IPS-11a (cell line): ENCODE data around the gene TIGD6.

Source experiments
- H3K4me3 ChIP-seq: one replicate; pipeline ENCODE4 v1.5.1; 2013; ENCODE audit warnings: low read depth, low read length, control low read depth

Gene TIGD6

DNA sequence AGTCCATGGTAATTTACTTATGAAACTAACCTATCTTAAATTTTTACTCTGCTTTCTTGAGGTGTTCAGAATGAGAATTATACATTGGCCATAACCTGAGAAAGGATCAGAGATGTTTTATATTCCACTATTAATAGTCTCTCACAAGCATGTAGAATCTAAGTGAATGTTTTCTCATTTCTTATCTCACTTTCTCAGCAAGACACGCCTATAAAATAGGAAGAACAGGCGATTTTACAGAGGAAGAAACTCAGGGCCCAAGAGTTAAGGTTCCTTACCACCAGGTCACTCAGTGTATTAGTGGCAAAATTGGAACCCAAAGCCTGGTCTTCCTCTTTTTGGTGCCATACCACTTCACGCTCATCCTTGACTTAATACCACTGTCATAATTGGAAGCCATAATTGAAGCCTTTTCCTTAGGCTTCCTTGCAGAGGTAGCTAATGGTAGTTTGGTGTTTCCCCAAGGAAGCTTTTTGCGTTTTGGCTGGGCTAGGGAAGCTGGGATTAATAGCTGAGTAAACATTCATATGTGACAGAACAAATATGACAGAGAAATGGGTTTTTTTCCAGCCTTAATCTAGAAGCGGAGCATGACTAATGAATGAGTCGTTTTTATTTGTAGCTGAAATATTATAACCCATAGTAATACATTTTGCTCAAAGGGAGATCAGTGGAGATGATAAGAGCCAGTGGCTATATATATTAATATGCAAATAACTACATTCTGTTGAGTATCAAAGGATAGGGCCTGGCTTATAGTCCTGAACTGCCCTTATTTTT lies 17.0 kb upstream of the TIGD6 start:
- H3K4me3 ChIP-seq, result no peak overlapping the region

DNA sequence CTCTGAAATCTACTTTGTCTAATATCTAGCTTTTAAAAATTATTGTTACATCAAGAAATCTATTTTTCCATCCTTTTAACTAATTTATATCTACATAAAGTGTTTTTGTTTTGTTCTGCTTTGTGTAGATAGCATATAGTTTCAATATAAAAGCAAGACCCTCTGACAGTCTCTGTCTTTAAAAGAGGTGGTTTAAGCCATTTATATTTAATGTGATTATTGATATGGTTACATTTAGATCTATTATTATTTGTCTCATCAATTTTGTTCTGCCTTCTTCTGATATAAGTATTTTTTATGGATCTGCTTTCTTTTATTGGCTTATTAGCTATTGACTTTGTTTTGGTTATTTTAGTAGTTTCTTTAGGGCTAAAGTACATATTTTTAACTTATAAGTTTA lies 16.1 kb upstream of the TIGD6 start:
- no peak overlapping the region for H3K4me3 ChIP-seq

DNA sequence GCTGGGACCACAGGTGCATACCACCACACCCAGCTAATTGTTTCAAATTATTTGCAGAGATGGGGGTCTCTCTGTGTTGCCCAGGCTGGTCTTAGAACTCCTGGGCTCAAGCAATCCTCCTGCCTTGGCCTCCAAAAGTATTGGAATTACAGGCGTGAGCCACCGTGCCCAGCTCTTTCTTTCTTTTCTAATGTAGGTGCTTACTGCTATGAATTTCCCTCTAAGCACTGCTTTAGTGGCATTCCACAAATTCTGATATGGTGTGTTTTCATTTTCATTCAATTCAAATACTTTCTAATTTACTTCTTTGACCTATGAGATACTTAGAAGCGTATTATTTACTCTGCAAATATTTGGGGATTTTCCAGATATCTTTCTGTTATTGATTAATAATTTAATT lies 15.0 kb upstream of the TIGD6 start:
- no peak overlapping the region for H3K4me3 ChIP-seq

DNA sequence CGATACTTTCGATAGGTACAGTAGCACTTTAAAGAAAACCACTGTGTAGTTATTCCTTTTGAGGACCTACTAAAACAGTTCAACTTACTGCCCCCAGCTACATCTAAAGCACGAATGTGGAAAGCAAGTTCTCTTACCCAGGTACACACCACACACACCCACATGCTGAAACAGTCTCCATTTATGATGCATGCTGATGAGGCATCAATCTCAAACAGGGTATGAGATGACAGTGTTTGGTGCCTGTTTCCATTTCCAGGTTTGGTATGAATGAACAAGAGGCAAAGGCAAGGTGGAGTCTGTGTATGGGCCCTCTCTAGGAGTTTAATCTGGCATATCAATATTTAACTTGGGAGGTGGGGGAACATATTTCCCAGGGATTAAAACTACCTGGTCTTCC lies 14.0 kb upstream of the TIGD6 start:
- H3K4me3 ChIP-seq, result no peak overlapping the region

DNA sequence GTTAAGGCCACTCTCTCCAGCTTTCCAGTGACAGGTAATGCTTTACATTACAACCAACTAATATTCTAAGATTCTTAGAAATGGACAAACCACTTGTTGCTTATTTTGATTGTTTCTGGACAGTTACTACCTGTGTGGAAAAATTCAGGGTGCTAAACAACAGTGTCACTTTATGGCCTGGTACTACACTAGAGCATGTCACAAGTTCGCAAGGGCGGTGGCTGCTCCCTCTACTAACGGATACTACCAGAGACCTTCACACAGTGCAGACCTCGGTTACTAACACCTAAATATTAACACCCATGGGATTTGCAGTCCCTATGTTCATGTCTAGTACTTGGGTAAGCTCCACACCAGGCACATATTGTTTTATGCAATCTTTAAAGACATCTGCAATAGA lies 13.5 kb upstream of the TIGD6 start:
- H3K4me3 ChIP-seq, result no peak overlapping the region

DNA sequence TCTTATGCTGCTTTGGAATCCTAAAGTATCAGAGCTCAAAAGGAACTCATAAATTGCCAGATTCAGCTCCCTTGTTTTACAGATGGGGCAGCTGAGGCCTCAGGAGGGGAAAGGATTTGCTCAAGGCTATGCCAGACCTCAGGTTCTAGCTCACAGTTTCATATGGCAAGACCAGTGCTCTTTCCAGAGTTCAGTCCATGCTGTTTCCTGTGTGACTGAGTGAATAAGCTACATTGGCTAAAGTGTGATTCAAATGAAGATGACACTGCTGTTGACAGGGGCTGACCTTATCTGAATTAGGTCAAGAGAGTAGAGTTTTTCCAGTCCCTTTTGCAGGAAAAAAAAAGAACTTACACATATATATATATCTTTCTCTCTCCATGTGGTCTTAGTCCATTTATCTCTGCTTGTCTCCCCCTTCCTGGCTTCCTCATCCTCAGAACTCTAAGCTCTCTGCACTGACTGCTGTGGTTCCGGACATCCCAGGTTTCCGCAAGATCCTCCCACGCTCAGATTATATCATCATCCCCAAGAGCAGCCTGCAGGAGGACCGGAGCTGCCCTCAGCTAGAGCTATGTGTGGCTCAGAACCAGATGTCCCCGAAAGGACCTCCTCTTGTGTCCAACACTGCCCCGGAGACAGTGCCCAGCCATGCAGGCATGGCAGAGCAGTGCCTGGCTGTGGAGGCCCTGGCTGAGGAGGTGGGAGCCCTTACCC lies 9.4 kb upstream of the TIGD6 start:
- H3K4me3 ChIP-seq, result no peak overlapping the region

DNA sequence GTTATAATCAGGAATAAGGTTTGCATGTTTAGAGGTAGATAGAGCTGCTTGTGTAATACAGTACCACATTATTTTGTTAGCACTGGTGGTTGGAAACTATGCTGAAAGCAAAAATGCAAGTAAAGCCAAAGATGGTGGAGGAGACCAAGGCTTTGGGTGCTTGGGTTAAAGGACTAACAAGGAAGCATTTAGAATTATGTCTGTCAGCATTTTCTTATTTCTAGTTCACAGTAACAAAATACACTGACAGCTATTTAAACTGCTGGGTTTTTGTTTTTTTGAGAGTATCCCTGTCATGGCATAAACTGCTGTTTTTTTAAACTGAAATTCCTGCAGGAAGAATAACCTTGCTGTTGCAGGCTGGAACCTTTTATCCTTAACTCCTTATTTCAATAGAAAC lies 6.6 kb upstream of the TIGD6 start:
- no peak overlapping the region for H3K4me3 ChIP-seq

DNA sequence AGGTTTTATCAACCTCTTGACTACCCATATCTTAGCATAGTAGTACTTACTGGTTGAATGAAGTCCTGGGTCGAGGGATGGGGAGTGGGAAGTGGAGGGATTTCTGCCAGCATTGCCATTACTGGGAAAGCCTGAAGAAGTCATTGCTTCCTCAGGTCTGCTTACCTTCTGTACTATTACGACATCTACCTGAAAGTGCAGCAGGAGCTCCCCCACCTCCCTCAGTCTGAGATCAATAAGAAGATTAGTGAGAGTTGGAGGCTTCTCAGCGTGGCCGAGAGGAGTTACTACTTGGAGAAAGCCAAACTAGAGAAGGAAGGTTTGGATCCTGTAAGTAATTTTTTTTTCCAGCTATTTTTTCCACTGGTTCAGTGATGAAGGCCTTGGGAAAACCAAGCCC lies 5.9 kb upstream of the TIGD6 start:
- no peak overlapping the region for H3K4me3 ChIP-seq

DNA sequence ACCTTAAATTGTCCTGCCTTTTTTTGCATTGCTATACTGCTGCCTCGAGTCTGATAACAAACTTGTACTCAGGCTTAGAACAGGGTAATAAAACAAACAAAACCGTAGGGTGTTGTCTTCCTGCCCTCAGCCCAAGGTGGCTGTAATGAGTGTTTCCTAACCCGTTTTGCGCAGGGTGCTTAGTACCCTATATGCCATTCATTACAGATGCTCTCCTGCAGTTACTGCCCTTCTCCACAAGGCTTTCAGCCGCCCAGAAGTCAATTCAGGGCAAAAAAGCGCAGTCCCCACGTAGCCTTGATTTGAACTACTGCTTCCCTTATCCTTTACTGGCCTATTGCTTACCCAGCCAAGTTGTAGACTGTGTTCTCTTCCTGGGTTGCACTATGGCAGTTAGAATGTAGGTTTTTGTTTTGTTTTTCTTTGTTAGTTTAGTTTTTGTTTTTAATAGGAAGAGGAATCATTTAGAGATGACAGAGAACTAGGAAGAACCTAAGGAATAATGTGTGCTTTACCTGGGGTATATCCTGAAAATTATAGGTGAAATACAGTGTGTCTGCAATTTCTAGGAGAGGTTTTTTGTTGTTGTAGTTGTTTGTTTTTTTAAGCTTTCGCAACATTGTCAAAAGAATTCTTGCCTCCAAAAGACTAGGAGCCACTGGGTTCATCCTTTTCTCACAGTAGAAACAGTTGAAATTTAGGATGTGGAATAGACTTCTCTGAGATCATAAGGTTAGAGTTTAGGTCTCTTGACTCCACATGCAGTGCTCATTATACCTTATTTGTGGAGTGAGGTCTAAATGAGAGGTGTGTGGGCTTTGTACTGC lies 1.4 kb upstream of the TIGD6 start:
- H3K4me3 ChIP-seq, result peak overlapping the region; percentile 84

DNA sequence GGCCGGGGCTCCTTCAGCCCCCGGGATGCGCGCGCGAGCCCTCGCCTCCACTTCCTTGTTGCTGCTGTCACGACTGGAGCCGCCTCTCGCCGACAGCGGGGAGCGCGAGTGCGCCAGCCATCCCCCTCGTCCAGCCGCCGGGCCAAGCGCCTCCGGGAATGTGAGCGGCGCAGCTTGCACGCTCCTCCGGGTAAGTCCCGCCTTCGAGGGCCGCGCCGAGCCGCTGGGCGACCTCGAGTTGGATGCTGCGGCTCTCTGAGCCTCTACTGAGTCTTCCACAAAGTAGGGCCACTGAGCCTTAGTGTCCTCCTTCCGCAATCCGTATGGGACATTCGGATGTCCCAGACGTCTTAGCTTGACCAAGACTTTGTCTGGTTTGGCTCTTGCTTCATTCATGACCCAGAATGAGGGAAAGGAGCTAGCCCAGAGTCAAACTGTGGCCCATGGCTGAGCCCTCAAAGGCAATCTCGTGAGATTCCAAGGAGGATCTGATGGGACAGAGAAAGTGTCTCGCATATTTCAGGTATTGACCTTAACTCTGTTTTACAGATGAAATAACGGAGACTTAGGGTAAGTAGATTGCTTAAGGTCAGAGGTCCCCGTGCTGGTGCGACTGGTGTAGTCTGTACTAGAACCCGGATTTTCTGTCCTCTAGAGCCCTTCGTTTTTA lies 671 bp upstream of the TIGD6 start:
- H3K4me3 ChIP-seq, result peak overlapping the region; percentile 84

DNA sequence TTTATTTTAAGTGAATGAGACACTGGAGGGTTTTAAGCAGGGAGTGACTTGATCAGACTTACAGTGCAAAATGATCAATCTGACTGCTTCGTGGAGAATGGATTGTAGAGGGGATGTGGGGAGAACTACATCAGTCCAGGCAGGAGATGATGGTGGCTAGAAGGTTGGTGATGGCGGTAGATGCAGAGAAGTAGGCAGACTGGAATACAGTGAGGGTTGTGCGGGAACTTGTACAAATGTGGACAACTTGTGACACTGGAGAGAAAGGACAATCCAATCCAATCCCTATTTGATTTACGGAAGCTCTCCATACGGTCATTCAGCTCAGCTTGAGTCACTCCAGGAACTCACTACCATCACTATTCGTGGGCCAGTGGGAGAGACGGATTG lies 593 bp downstream of the TIGD6 start:
- peak overlapping the region; percentile 84 for H3K4me3 ChIP-seq

DNA sequence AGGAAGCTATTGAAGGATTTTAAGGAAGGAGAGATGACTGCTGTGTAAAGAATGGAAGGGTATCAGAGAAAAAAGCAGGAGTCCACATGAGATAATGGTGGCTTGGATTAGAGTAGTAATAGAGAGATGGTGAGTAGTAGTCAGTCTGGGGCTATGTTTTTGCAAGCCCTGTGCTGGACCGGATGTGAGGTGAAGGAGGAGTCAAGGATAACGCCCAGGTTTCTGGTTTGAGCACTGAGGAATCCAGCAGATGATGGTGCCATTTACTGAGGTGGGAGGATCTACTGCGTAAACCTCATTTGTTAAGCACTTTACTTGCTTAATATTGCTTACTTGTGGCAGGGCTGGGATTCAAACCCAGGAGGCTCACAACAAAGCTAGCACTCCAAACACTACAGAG lies 1.1 kb downstream of the TIGD6 start:
- H3K4me3 ChIP-seq, result peak overlapping the region; percentile 84

DNA sequence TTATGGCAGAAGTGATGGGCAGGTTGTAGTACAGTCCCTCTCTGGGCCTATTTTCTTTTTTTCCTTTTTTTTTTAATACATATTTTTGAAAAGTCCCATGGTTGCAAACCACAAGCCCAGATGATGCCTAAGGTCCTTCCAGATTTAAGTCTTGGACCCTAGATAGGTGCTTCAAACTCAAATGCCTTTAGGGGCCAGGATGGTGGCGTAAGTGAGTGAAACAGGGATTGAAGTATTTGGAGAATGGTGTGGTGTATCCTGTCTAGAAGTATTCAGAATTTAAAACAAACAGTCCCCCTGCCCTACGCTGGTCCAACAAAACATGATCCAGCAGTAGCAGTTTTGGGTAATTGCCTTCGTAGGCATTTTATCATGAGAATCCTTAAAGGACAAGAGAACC lies 2.2 kb downstream of the TIGD6 start:
- no peak overlapping the region for H3K4me3 ChIP-seq

DNA sequence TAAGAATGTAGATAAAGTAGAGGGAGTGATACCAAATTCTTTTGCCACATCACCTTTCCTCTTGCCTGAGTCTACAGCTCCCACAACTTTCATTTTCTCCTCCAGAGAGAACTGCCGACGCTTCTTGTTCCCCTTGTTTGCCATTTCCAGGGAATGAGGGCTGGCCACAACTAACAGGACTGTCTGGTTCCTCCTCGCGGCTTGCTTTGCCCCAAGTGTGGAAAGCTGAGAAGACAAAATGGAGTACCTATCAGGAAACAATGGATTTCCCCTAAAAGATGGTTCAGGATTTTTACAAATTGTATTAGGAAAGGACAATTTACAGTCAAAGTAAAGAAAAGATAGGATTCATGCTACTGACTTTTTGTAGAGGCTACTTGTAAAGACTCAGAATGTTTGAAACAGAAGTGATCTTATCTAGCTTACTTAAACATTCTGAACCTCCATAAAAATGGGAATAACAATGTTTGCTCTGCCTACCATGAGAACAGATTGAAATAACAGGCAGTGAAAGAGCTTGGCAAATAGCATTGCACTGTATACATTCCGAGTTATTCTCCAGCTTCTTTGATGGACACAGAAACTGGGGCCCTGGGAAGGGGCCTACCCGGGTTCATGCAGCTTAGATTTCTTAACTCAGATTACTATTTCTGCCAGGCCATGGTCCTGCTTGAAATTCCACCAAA lies 4.1 kb downstream of the TIGD6 start:
- no peak overlapping the region for H3K4me3 ChIP-seq

DNA sequence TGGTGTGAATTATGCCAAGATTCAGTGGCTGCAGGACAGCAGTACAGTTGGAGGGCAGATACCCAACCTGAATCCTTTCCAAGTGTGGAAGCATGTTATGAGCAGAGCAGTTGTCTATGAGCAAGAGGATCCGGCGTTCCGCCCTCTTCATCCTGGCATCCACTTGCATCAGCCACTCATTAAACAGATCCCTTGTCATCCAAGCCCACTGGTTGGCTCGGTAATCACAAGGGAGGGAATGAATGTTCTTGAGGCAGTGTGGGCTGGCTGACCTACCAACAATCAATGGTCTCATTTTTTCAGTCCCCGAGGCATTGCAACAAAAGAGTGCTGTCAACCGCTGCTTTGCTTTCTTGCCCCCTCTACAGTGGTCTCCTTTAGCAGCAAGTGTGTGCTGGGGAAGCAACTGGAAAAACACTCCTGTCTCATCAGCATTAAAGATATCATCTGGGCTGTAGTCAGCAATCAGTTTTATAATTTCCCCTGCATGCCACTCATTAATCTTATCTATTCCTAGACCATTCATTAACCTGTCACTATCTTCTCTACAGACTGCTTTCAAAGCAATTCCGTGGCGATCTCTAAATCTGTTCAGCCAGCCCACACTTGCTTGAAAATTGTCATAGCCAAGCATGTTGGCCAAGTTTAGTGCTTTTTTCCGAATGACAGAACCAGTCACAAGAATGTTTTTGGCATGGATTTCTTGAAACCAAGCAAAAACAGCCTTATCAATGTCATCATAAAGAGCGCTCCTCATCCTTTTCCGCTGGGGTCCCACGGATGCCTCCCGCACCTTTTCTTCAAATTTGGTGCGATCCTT lies 4.9 kb downstream of the TIGD6 start:
- no peak overlapping the region for H3K4me3 ChIP-seq

DNA sequence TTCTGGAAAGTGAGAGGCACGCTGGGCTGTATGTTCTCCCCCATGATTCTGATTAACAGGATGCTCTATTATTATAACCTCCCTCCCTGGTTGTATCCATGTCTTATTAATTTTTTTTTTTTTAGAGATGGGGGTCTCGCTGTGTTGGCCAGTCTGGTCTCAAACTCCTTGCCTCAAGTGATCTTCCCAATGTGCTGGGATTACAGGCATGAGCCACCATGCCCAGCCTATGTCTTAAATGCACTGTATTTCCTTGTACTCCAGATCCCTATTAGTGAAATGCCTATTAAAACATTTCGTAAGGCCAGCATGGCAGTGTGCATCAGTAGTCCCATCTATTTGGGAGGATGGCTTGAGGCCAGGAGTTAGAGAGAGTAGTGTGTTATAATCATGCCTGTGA lies 7.0 kb downstream of the TIGD6 start:
- no peak overlapping the region for H3K4me3 ChIP-seq

DNA sequence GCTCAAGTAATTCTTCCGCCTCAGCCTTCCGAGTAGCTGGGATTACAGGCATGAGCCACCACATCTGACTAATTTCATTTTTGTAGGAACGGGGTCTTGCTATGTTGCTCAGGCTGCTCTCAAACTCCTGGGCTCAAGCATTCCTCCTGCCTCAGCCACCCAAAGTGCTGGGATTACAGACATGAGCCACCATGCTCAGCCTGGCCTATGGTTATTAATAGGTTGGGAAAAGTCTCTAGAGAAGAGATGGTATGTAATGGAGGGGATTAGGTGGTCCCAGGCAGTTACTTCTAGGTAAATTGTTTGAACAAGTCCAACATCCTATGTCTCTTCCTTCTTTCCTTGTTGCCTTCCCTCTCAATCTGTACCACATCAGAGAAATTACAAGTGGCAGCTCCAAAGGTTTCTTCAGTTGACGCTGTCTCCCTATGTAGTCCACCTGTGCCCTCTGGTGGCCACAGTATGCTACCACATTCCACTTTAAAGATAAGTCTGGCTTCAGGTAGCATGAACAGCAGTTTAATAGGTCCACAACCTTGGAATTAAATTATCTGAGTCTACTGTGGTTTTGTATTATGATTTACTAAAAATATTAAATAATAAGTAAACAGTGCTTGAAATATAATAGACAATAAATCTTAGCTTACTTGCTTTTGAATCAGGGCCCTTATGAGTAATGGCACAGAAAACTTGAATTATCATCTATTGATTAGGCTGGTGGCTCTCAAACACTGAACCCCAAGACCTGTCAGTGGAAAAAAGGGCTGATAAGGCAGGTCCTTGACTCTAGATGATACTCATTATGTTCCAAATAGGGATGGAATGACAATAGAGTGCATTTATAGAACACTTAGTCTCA lies 9.7 kb downstream of the TIGD6 start:
- H3K4me3 ChIP-seq, result no peak overlapping the region

DNA sequence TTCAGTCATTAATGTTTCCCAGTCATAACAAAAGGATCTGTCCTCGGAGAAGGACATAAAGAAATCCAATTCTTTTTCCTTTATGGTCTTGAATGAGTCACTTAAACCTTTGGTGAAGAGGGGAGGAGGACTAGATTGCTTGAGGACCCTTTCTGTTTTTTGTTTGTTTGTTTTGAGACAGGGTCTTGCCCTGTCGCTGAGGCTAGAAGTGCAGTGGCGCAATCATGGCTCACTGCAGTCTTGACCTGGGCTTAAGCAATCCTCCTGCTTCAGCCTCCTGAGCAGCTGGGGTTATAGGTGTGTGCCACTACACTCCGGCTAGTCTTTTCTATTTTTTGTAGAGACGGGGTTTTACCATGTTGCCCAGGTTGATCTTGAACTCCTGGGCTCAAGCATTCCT lies 12.3 kb downstream of the TIGD6 start:
- no peak overlapping the region for H3K4me3 ChIP-seq

DNA sequence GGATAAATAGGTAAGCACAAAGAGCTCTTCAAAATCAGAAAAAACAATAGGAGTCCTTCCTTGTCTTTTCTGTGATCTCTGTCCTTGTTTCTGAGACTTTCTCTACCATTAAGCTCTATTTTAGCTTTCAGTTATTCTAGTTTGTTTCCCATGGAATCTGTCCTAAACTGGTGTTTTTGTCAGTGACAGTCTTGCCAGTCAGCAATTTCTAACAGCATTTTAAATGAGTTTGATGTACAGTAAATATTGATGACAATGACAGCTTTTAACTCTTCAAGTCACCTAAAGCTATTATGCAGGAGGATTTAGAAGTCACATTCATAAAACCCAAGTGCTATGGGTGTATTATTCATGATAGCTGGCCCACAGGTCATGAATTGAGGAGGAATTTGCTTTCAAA lies 17.9 kb downstream of the TIGD6 start:
- H3K4me3 ChIP-seq, result no peak overlapping the region
